ENCODE measurements around the gene SORCS2. TPM values are rescaled to one million over a fixed set of nuclear protein-coding genes. Genes with fewer than 3 reads are reported as not detected.
"Not testable (repeated sequence)": the region's sequence is repeated elsewhere in the genome, so short reads cannot be mapped to it uniquely, and the experiment has no call there.

SORCS2 gene
- total and polyA plus RNA-seq, 2 donors (not counting 1 experiment from before 2014, with no cell fraction given): not detected

DNA sequence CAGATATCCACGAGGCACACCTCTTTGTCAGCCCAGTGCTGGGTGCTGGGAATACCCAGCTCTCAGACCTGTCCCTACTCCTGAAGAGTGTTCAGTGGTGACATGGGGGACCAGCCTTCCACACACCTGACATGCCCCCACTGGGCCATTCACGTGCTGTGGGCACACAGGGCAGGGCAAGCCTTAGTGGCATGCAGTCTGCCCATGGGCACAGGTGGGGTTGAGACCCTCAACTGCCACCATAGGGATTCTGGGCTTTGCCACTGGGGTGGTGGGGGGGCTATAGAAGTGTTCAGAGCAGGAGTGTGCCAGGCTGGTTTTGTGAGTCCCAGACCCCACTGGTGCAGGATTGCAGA, 259.1 kb downstream of the SORCS2 start:
- H3K36me3 ChIP-seq (replicated peaks in 1 of 2; ENCODE audit: control extremely low read depth in 1 of 2, control insufficient read depth in 1 of 2, extremely low read depth in 1 of 2, insufficient read depth in 2 of 2, low read length in 1 of 2): no peaks in the 10 kb centered on the region
- peaks cover 0 to 16% (median 0%) of the 10 kb centered on the region in 3 donors for H3K9me3 ChIP-seq (ENCODE audit: control extremely low read depth in 1 of 3, control insufficient read depth in 2 of 3, insufficient read depth in 1 of 3, low read length in 2 of 3)
- no peak overlapping the region for H3K27ac ChIP-seq (ENCODE audit: low read length in 2 of 2)
- no peaks in the 10 kb centered on the region for H3K27me3 ChIP-seq (replicated peaks in 1 of 4; ENCODE audit: control extremely low read depth in 1 of 4, control insufficient read depth in 3 of 4, insufficient read depth in 4 of 4, low read length in 3 of 4)
- H3K4me1 ChIP-seq (ENCODE audit: control insufficient read depth in 2 of 2, insufficient read depth in 2 of 2, low read length in 2 of 2): no peaks in the 10 kb centered on the region
- H3K27ac Mint-ChIP-seq: no peak overlapping the region
- 54% methylated on average over 2 of the region's 2 CpGs for WGBS (ENCODE audit: insufficient coverage)
- H3K27me3 Mint-ChIP-seq: no peaks in the 10 kb centered on the region
- H2AFZ ChIP-seq (ENCODE audit: insufficient read depth, low read depth, low read length, poor library complexity, severe bottlenecking): no peak overlapping the region
- no peaks in the 10 kb centered on the region for H3K9me3 Mint-ChIP-seq (ENCODE audit: insufficient read depth)
- H4K20me1 ChIP-seq (ENCODE audit: control insufficient read depth, insufficient read depth, low read length, poor library complexity, severe bottlenecking): no peaks in the 10 kb centered on the region
- H3K4me3 Mint-ChIP-seq: no peak overlapping the region
- no peak overlapping the region for H3K4me3 ChIP-seq (ENCODE audit: control extremely low read depth in 1 of 5, extremely low read depth in 1 of 5, insufficient read depth in 1 of 5, low read depth in 2 of 5, low read length in 4 of 5)
- DNase-seq (no peak), ATAC-seq (ENCODE audit: low read depth) (no peak)
- H3K4me2 ChIP-seq (replicated peaks; ENCODE audit: low read depth, low read length, poor library complexity, severe bottlenecking): no peak overlapping the region
- TF ChIP-seq CTCF (IDR thresholded peaks at IDR 0.05) (no peak), EZH2 (IDR thresholded peaks at IDR 0.05; ENCODE audit: borderline replicate concordance, insufficient read depth, low read depth, low read length, poor library complexity, severe bottlenecking) (no peak)
- ChIA-PET CTCF (no interaction called here), POLR2A (no interaction called here)
- H3K4me1 Mint-ChIP-seq: no peaks in the 10 kb centered on the region
- H3K79me2 ChIP-seq (ENCODE audit: control insufficient read depth, insufficient read depth, low read length): no peaks in the 10 kb centered on the region
- H3K9ac ChIP-seq (ENCODE audit: low read length): no peak overlapping the region
- intact Hi-C loops (cut with micrococcal nuclease): no loop called here

GRCh38 chr4:7451800-7452199, 259.5 kb downstream of the SORCS2 start:
- Histone ChIP-seq H3K4me3 (ENCODE audit: control extremely low read depth in 1 of 5, extremely low read depth in 1 of 5, insufficient read depth in 1 of 5, low read depth in 2 of 5, low read length in 4 of 5) (no peak overlapping the region), H4K20me1 (ENCODE audit: control insufficient read depth, insufficient read depth, low read length, poor library complexity, severe bottlenecking) (no peaks in the 10 kb centered on the region), H3K27ac (ENCODE audit: low read length in 2 of 2) (no peak overlapping the region), H3K36me3 (replicated peaks in 1 of 2; ENCODE audit: control extremely low read depth in 1 of 2, control insufficient read depth in 1 of 2, extremely low read depth in 1 of 2, insufficient read depth in 2 of 2, low read length in 1 of 2) (no peaks in the 10 kb centered on the region), H3K9ac (ENCODE audit: low read length) (no peak overlapping the region), H3K27me3 (replicated peaks in 1 of 4; ENCODE audit: control extremely low read depth in 1 of 4, control insufficient read depth in 3 of 4, insufficient read depth in 4 of 4, low read length in 3 of 4) (no peaks in the 10 kb centered on the region), H2AFZ (ENCODE audit: insufficient read depth, low read depth, low read length, poor library complexity, severe bottlenecking) (no peak overlapping the region), H3K4me2 (replicated peaks; ENCODE audit: low read depth, low read length, poor library complexity, severe bottlenecking) (no peak overlapping the region), H3K9me3 (ENCODE audit: control extremely low read depth in 1 of 3, control insufficient read depth in 2 of 3, insufficient read depth in 1 of 3, low read length in 2 of 3) (peaks cover 0 to 17% (median 0%) of the 10 kb centered on the region in 3 donors), H3K4me1 (ENCODE audit: control insufficient read depth in 2 of 2, insufficient read depth in 2 of 2, low read length in 2 of 2) (no peaks in the 10 kb centered on the region), H3K79me2 (ENCODE audit: control insufficient read depth, insufficient read depth, low read length) (no peaks in the 10 kb centered on the region)
- intact Hi-C loops (cut with micrococcal nuclease): no loop called here
- H3K4me3 Mint-ChIP-seq: no peak overlapping the region
- ChIA-PET POLR2A (no interaction called here), CTCF (no interaction called here)
- DNase-seq: no peak
- H3K27ac Mint-ChIP-seq: no peak overlapping the region
- H3K27me3 Mint-ChIP-seq: no peaks in the 10 kb centered on the region
- no peak for TF ChIP-seq EZH2 (IDR thresholded peaks at IDR 0.05; ENCODE audit: borderline replicate concordance, insufficient read depth, low read depth, low read length, poor library complexity, severe bottlenecking)
- TF ChIP-seq CTCF (IDR thresholded peaks at IDR 0.05): no peak
- ATAC-seq (ENCODE audit: low read depth): no peak
- H3K9me3 Mint-ChIP-seq (ENCODE audit: insufficient read depth): no peaks in the 10 kb centered on the region
- WGBS (ENCODE audit: insufficient coverage): 72% methylated on average over 4 of the region's 6 CpGs
- no peaks in the 10 kb centered on the region for H3K4me1 Mint-ChIP-seq

DNA sequence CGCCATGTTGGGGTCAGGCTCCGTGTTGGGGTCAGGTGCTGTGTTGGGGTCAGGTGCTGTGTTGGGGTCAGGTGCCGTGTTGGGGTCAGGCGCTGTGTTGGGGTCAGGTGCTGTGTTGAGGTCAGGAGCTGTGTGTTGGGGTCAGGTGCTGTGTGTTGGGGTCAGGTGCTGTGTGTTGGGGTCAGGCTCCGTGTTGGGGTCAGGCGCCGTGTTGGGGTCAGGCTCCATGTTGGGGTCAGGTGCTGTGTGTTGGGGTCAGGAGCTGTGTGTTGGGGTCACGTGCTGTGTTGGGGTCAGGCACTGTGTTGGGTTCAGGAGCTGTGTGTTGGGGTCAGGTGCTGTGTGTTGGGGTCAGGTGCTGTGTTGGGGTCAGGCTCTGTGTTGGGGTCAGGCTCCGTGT, 260.5 kb downstream of the SORCS2 start:
- ATAC-seq (ENCODE audit: low read depth); H3K4me3 Mint-ChIP-seq; H3K9ac ChIP-seq (ENCODE audit: low read length); intact Hi-C loops (cut with micrococcal nuclease); H3K9me3 Mint-ChIP-seq (ENCODE audit: insufficient read depth); POLR2A ChIA-PET; H3K27ac Mint-ChIP-seq; H3K79me2 ChIP-seq (ENCODE audit: control insufficient read depth, insufficient read depth, low read length); H3K4me3 ChIP-seq (ENCODE audit: control extremely low read depth in 1 of 5, extremely low read depth in 1 of 5, insufficient read depth in 1 of 5, low read depth in 2 of 5, low read length in 4 of 5); H2AFZ ChIP-seq (ENCODE audit: insufficient read depth, low read depth, low read length, poor library complexity, severe bottlenecking); H3K27ac ChIP-seq (ENCODE audit: low read length in 2 of 2); H3K4me2 ChIP-seq (replicated peaks; ENCODE audit: low read depth, low read length, poor library complexity, severe bottlenecking); H3K4me1 ChIP-seq (ENCODE audit: control insufficient read depth in 2 of 2, insufficient read depth in 2 of 2, low read length in 2 of 2); DNase-seq; H3K27me3 ChIP-seq (replicated peaks in 1 of 4; ENCODE audit: control extremely low read depth in 1 of 4, control insufficient read depth in 3 of 4, insufficient read depth in 4 of 4, low read length in 3 of 4); H3K27me3 Mint-ChIP-seq; H3K4me1 Mint-ChIP-seq; H4K20me1 ChIP-seq (ENCODE audit: control insufficient read depth, insufficient read depth, low read length, poor library complexity, severe bottlenecking); H3K36me3 ChIP-seq (replicated peaks in 1 of 2; ENCODE audit: control extremely low read depth in 1 of 2, control insufficient read depth in 1 of 2, extremely low read depth in 1 of 2, insufficient read depth in 2 of 2, low read length in 1 of 2); CTCF ChIA-PET: not testable (repeated sequence)
- peaks cover 0 to 27% (median 0%) of the 10 kb centered on the region in 3 donors for H3K9me3 ChIP-seq (ENCODE audit: control extremely low read depth in 1 of 3, control insufficient read depth in 2 of 3, insufficient read depth in 1 of 3, low read length in 2 of 3)
- 81% methylated on average over 8 of the region's 9 CpGs for WGBS (ENCODE audit: insufficient coverage)
